Measurements from ENCODE around the gene SIMC1.

The SIMC1 gene

DNA sequence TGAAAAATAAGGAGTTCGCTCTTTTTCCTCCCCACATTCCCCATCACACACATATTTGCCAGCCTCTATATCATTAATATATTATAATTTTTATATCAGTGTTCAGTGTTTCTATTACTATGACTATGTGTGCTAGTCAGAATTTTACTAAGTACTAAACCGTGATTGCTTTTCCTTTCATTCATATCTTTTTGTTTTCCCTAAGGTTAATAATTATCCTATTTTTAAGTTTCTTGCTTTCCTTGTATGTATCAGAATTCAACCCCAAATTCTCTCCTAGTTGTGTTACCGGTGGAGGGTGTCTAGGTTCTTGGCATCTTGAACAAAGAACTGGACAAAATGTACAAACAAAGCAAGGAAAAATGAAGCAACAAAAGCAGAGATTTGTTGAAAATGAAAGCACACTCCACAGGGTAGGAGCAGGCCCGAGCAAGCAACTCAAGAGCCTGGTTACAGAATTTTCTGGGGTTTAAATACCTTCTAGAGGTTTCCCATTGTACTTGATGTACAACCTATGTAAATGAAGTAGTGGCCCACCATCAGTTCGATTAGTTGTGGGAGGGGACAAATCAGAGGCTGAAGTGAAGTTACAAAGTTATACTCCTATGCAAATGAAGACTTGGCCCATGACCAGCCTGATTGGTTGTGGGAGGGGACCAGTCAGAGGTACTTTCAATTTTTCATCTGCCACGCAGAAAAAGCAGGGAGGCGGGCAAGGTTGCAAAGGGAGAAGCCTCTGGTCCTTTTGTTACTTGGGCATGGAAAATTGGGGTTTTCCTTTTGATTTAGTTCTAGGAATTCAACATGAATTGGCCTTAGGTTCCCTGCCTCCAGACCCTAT, 79.5 kb downstream of the SIMC1 start:
- DNase-seq, result no peak

DNA sequence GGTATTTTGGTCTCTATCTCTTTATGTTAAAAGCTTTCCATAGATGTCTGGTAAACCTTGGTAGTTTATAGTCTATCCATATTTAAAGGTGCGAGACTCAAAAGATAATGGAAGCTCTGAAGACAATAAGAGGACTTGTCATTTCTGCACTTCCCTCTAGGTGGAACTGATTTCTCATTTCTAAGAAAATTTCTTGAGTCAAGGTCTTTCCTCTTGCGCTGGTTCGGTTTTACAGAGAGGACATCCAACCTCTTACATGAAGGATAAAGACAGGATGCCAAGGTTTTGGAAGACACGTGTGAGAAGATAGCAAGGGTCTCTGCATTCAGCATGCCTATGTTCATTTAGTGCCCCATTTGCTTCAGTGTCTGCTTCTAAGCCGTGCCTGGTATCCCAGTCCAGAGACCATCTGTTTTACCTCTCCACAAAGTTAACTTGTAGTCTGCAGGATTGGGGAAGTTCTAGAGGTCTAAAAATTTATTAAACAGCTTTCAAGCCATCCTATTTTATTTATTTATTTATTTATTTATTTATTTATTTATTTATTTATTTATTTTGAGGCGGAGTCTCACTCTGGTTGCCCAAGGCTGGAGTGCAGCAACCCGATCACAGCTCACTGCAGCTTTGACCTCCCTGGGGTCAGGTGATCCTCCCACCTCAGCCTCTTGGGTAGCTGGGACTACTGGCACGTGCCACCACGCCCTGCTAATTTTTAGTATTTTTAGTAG, 81.8 kb downstream of the SIMC1 start:
- no peak for DNase-seq

DNA sequence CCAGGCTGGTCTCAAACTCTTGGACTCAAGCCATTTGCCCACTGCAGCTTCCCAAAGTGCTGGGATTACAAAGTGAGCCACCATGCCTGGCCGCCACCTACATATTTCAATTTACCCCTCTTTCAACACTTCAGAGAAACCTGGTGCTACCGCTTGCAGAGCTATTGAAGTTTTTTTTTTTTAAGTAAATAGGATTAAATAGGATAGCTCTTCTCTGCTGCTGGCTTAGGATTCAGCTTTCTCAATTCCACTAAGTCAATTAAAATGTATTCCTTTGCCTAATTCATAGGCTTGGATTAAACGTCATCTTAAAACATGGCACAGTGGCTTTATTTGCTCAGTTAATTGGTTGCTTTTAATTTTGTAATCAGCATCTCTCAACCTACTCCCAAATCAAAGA, 82.4 kb downstream of the SIMC1 start:
- no peak for DNase-seq

DNA sequence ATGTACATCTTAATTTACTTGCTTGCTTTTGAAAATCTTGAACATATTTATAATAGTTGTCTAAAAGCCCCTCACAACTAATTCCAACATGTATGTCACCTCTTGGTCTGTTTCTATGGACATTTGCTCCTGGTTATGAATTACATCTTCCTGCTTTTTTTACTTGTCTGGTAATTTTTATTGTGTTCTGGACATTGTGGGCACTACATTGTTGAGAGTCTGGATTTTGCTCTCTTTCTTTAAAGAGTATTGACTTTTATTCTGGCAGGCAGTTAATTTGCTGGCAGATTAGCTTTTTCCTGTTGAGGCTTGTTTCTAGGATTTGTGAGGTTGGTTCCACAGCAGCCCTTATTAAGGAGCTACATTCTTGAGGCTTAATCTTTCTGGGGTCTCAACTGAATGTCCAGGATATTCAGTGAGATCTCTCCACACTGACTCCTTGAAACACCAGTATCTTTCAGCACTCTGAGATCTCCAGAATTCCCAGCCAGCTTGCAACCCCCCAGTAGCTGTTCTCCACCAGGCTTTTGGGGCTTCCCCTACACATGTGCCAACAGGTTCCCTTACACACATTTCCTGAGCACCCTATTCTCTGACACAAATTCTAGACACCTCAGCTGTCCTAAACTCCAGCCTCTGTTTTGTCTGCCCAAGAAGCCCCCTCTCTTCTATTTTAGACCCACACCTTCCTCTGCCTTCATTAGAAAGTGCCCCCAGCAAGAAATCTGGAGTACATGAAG, 96.0 kb downstream of the SIMC1 start:
- DNase-seq, result no peak

DNA sequence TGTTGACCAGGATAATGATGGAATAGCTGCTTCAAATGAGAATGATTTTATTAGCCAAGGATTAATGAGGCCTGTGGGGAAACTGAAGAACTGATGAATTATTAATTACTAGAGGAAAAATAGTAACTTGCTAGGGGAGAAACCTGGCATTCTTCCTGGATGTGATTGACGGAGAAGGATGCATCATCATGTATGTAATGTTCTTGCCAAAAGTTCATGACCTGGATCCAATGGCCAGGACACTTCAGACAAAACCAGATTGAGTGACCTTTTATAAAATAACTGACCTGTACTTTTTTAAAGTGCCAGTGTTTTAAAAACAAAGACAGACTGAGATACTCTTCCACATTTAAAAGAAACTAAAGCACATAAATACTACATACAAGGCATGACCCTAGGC, 99.7 kb downstream of the SIMC1 start:
- no peak for DNase-seq

DNA sequence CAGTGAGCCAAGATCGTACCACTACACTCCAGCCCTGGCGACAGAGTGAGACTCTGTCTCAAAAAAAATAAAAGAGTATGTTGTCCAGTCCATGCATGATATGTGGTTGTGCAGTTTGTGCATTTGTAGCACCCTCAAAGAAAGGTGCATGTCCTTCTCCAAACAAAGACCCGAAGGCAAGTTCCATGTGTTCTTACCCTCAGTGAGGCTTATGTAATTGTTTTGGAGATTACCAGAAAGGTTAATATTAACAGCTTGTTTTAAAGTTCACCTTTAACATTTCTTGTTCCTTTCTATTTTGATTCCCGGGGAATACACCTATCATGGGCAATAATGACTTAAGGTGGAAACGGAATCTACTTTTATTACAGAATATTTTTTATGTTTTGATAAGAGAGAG, 101.1 kb downstream of the SIMC1 start:
- no peak for DNase-seq

DNA sequence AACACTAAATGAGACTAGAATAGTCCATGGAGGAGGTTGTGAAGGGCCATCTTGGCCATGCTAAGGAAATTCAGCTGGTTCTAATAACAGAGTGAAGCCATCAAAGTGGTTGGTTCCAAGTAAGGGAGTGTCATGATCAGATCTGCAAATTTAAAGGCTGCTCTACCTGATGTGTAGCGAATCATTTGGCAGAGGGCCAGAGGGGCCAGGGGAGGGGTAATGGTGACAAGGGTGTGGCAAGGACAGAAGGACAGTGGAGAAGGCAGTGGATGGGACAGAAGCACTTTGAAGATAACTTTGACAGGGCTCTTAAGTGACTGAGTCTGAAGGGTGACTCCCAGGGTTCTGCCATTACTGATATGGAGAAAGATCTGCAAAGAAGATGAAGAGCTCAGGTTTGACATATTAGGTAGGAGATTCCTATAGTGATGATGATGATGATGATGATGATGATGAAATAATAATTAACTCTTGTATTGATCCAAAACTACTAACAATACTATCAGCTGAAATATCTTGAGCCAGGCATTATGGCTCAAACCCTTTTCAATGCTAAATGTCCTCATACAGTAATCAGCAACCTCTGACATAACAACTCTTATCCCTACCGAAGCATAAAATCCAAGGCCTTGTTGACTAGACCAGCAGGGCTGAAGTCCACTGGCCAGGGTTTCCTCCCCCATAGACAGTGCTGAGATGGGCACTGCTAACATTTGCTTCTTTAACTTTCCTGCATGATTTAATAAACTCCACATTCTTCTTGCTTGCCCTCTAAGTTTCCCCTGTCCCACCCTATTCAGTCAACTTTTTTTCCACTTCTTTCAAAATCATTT, 103.3 kb downstream of the SIMC1 start:
- no peak for DNase-seq

DNA sequence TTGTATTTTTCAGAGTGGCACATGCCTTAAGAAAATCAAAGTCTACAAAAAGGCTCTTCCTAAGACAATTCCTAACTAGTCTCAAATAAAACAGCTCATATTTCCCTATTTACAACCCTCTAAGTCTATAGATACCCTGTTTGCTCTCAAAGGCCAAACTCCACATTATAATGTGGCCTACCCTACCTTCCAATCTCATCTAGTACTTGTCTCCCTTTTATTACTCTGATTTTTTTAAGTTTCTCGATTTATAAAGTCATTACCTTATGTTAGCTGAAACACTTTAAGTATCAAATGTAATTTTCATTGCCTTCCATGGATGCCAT, 103.9 kb downstream of the SIMC1 start:
- DNase-seq, result no peak

DNA sequence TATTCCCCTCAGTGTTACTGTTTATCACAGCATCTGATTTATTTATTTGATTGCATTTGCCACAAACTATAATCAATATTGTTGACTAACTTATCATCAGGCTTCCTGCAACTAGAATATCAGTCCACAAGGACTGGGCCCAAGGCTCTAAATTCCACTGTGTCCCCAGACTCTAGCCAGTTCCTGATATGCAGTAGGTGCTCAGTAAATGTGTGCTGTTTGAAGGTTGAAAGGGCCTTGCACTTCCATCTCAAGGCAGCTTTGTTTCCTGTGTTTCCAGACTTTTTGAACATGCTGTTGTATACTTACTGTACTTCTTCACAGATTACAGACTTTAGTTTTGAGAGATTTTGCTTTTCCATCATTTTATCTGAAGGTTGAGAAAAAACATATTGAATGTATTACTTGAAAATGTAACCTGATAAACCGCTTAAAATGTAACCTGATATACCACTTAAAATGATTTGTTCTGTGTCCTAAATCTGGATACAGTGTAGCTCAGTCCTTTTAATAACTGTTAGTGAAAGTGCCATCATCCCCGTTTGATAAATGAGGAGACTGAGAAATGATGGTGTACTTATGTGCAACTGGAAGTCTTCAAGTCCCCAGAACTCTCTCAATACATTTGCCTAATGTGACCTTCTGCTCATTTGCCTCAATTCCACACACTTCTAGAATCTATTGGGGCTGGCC, 104.7 kb downstream of the SIMC1 start:
- no peak for DNase-seq

DNA sequence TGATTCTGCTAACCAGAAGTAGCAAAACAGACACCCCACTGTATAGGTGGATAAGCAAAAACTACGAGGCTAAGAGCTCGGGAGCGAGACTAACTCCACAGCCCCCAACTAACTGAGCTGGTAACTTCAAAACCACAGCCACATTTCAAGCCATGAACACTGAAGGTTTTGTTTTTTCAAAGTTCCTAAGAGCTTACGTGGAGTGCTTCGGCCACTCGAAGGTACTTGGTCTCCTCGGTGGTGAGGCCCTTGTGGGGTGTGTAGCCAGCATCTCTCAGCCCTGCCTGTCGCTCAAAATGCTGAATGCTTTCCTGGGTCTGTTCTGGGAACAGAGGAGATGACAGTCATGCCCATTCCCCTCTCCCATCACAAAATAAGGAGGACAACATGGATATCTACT, 112.2 kb downstream of the SIMC1 start:
- no peak for DNase-seq

DNA sequence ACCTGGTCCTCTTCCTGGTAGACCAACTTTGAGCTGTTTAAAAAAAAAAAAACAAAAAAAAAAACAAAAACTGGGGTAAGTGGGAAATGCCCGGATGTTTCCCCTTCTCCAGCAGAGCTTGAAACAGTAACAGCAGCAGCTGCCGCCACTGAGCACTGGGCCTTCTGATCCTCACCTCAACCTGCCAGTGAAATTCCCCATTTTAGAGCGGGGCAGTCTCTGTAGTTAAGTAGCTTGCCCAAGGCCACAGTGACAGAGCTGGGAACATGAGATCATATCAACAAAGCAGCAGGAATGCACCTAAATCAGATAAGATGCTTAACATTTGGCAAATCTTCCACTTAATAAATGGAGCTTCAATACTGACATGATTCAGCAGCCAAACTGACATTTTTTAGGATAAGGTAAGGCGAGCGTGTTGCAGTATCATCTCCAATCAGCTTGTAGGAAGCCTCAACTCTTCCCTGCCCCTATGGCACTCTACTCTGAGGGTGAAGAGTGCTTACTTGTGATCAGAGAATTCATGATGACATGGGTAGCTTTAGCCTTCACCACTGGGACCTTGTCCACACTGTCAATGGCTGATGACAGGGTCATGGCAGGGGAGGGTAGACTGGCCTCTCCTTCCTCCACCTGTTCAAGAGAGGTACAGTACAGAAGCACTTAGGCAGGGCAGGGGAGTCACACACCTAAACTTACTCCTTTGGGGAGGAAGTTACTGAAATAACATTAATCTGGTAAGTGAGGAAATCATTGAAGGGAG, 114.1 kb downstream of the SIMC1 start:
- DNase-seq, result no peak

DNA sequence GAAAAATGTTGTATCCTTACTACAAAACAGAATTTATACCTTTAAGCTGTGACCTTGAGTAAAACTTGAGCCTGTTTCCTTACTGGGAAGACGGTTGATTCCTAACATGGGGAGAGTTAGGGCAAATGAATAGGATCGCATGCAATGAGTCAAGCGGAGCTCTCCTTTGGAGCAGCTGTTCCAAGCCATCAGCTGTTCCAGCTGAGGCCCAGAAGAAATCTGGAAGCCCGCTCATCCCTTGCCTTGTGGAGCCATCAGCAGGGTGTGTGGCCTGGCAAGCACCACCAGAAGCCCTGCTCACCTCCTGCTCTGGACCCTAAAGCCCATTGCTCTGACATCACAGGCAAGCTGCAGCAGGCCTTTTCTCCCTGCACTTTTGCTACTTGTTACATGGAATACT, 115.3 kb downstream of the SIMC1 start:
- DNase-seq, result no peak

DNA sequence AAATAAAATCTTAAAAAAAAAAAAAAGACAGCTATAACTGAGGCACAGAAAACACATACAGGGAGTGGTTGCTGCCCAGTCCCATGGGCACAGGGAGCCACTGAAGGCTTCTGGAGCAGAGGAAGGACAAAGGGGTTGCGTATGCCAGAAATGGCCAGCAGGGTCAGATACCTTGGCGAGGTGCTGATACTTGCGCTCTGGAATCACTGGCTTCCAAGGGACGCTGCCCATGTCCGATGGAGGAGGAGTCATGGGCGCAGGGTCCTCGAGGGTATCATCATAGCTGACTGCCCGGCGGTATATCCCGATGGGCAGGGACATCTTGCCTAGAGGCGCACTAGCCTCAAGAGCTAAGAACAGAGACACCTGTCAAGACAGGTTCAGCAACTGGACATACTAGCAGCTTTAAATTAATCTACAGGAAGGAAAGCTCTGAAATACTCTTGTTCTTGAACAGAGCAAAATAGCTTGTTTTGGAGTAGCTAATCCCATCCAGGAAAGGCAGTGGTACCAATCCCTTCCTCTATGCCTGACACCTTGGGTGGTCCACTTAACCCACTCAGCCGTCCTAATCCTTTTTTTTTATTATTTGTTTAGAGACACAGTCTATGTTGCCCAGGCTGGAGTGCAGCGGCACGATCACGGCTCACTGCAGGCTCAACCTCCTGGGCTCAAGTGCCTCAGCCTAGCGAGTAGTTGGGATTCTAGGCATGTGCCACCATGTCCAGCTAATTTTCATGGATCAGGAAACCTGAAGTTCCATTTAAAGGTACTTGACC, 117.4 kb downstream of the SIMC1 start:
- no peak for DNase-seq

DNA sequence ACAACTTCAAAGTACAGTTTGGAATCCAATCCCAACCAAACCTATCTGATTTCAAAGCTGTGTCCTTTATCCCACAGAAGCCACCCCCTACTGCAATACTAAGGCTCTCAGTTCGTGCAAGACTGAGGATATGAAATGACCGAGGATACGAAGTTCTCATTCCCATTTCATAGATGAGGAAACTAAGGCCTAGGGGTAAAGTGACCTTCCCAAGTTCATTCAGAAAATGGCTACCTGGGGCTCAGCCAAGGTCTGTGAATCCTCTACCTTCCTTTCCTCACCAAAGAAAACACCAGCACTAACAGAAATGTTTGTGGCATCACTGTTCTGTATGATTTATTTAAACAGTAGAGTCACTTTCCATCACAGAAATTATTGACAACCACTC, 117.9 kb downstream of the SIMC1 start:
- DNase-seq, result no peak

DNA sequence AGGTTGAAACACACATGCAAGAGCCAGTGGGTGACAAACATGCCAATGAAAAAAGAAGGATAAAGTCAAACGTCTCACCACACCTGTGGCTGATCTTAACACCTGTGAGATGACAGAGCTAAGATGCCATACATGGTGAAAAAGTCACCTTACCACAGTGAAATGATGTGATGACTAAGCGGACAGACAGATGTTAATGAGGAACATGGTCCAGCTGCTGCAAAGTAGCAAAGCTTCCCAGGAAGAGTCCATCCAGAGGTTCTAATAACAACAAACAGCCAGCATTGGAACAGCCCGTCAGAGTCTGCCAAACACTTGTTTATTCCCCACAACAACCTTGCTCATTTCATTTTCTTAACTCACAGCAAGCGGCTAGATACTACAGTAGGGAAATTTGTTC, 121.4 kb downstream of the SIMC1 start:
- DNase-seq, result no peak

DNA sequence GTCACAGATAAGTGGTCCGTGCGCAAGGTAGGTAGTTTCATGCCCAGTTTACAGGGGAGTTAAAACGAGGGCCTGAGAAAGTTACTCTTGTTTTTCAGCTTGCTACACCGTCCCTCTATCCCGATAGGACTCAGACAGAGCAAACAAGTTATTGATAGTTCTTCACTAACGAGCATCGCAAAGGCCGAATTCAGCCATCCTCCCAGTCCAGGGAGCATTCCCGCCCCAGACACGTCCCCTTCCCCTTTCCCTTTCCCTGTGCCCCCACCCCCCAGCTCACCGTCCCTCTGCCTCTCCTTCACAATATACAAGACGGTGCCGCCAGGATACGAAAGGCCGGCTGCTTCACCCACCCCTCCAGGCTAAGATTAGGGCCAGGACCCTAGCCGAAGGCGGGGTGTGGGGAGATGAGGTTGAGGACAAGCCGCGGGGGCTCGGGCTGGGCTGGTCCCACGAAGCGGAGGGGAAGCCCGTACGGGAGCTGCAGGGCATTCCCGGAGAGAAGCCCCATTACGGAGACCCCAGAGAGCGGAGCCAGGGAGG, 122.7 kb downstream of the SIMC1 start:
- DNase-seq, result no peak

DNA sequence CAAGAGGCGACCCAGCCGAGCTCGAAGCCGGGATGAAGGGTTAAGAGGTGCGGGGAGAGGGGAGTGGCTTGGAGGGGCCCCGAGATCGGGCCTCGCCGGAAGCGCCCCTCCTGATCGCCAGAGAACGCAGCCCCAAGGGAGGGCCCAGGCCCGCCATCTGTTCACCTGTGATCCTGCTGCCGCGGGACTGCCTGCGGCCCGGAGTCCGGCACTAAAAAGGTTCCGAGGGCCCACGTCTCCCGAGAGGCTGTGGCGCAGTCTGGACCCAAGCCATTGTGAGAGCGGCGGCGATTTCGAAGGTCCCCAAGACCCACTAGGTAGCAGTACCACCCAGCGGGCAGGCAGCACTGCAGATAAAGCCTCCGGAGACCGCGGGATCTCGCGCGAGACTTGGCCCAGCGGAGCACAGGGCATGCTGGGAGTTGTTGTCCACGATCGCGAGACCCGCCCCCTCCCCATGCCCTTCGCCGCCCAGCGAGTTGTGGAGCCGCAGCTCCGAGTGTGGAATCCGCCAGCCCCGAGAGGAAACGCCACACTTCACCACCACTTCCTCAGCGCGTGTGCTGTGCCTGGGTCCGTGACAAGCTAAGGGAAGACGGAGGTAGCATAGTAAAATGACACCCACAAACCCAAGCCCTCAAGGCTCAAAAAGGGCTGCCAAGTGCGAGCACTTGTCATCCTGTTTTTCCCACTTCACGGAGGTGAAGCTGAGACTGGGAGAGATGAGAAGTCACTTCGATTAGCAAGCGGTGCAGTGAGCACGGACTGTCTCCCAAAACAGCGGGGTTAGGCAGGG, 123.4 kb downstream of the SIMC1 start, which contains the start of gene KIAA1191:
KIAA1191 (minus strand) TSS at position 328 of the 796 bp plus-strand sequence. CDS start 2,256 bp downstream, outside the sequence.
- peak; percentile 93 for DNase-seq

DNA sequence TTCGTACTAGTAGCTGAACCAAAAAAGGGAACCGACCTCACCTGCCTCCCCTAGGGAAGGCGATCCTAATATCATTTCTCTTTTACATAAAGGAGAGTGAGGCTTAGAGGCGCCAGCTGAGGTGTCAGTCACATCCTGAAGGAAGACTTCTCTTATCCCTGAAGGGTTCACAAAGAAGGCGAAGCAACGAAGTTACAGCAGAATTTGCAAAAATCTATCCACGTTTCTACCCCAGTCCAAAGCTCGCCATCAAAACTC, 123.9 kb downstream of the SIMC1 start:
- DNase-seq, result no peak

DNA sequence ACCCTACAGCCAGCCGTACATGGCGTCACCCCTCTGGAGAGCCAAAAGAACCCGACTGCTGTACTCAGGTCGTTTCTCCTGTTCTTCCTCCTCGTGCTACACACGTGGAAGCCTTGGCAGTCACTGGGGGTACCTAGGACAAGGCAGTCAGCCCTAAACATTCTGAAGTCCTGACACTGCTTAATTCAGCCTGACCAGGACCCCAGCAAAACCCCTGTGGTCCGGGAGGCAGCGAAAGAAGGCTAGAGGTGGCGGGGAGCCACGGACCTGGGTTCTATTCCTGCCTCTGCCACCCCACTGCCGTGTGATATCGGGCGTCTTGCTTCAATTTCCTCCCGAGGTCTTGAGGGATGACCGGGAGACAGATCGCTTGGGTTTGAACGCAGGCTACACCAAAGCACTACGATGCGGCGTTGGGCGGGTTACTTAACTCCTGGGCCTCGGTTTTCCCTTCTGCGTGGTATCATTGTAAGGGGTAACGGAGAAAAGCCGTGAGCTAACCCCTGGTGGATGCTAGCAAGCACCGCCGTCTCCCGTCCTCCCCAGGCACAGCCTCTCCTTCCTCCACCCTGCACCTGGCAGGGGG, 126.6 kb downstream of the SIMC1 start:
- no peak for DNase-seq
